ENCODE results near the gene SEMA5B.

The SEMA5B gene

DNA sequence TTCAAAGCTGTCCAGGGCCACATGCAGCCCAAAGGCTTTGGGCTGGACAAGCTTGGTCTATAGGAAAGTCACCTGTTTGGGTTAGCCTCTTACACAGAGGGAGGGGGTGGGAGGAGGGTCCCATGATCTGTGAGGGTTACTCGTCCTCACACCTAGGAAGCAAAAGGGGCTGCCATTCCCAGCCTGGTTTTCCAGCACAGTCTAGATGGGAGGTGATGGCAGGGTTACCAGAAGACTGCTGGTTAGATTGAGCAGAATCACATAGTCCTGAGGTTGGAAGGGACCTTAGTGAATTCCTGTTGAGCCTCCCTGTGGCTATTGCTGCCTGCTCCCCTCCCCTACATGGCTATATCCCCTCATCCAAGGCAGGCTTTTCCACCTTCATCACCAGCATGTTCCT, 101.8 kb downstream of the SEMA5B start:
- TF ChIP-seq NFRKB (IDR thresholded peaks at IDR 0.05), result no peak
- no peak for TF ChIP-seq ZNF384 (IDR thresholded peaks at IDR 0.05)
- no peak for TF ChIP-seq TARDBP (IDR thresholded peaks at IDR 0.05)
- TF ChIP-seq BHLHE40 (IDR thresholded peaks at IDR 0.05; ENCODE audit: borderline replicate concordance), result no peak
- TF ChIP-seq CTBP1 (IDR thresholded peaks at IDR 0.05; ENCODE audit: borderline replicate concordance), result no peak
- TF ChIP-seq HDGF (IDR thresholded peaks at IDR 0.05; ENCODE audit: borderline replicate concordance), result no peak
- no peak for TF ChIP-seq ELF4 (IDR thresholded peaks at IDR 0.05)
- TF ChIP-seq SP1 (IDR thresholded peaks at IDR 0.05), result no peak
- TF ChIP-seq LEF1 (IDR thresholded peaks at IDR 0.05; ENCODE audit: borderline replicate concordance), result no peak
- no peak for TF ChIP-seq ARNT (IDR thresholded peaks at IDR 0.05)
- TF ChIP-seq L3MBTL2 (conservative IDR thresholded peaks at IDR 0.05), result no peak
- DNase-seq (ENCODE audit: extremely low spot score), result no peak
- CTCF ChIA-PET, result interaction anchor here (1.2 kb wide), 1 partner anchor 15 kb away, joined by 4 read pairs; no protein-coding TSS in a partner anchor
- POLR2A ChIA-PET, result interaction anchor here (1.6 kb wide), 1 partner anchor 276 kb away, joined by 4 read pairs; the partner anchor contains the start of gene SEC22A

DNA sequence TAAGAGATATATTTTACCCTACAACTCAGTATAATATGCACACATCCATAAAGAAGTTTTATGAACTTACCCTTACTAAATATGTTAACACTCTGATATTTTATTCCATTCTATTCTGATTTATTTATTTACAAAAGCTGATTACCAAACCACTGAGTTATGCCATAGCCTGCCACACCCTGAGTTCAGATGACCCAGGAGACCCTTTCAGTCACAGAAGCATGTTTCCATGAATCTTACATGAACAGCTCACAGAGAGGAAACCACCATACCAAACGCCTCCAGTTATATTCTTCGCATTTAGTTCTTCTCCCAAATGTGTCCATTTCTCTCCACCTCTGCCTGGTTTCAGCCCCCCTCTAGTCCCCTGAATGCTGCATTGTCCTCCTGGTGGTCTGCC, 103.5 kb downstream of the SEMA5B start:
- CTCF ChIA-PET, result no interaction called here
- POLR2A ChIA-PET, result no interaction called here
- DNase-seq (ENCODE audit: extremely low spot score), result no peak
- TF ChIP-seq CTBP1 (IDR thresholded peaks at IDR 0.05; ENCODE audit: borderline replicate concordance) (no peak), SUZ12 (IDR thresholded peaks at IDR 0.05) (no peak), TARDBP (IDR thresholded peaks at IDR 0.05) (no peak), ZNF384 (IDR thresholded peaks at IDR 0.05) (no peak), FOXM1 (IDR thresholded peaks at IDR 0.05; ENCODE audit: borderline replicate concordance) (no peak), ARNT (IDR thresholded peaks at IDR 0.05) (no peak), BHLHE40 (IDR thresholded peaks at IDR 0.05; ENCODE audit: borderline replicate concordance) (no peak), SP1 (IDR thresholded peaks at IDR 0.05) (no peak), ELF4 (IDR thresholded peaks at IDR 0.05) (no peak), FOXA1 (IDR thresholded peaks at IDR 0.05) (no peak)

DNA sequence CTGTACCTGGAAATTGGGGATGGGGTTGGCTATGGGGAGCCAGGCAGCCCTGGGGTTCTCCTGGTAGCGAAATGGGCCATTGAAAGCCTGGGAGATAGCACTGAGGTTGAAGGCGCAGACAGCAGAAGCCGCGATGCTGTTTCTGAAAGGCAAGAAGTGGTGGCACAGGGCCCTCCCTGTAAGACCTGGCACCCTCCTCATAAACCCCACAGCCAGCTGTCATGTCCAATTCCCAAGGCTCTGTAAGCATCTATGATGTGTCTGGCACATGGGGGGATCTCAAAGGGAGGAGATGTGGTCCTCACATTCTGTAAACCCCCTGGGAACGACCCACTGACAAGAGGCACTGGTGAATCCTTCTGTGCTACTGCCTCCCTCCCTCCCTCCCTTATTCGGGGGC, 104.0 kb downstream of the SEMA5B start:
- ChIA-PET POLR2A (no interaction called here), CTCF (no interaction called here)
- TF ChIP-seq FOXM1 (IDR thresholded peaks at IDR 0.05; ENCODE audit: borderline replicate concordance) (no peak), TARDBP (IDR thresholded peaks at IDR 0.05) (no peak), HDGF (IDR thresholded peaks at IDR 0.05; ENCODE audit: borderline replicate concordance) (no peak), LEF1 (IDR thresholded peaks at IDR 0.05; ENCODE audit: borderline replicate concordance) (no peak), L3MBTL2 (conservative IDR thresholded peaks at IDR 0.05) (no peak), ELF4 (IDR thresholded peaks at IDR 0.05) (no peak), ARNT (IDR thresholded peaks at IDR 0.05) (no peak), FOXK2 (IDR thresholded peaks at IDR 0.05) (no peak), NFRKB (IDR thresholded peaks at IDR 0.05) (no peak), SUZ12 (IDR thresholded peaks at IDR 0.05) (no peak)
- TF ChIP-seq, protein P1, sequence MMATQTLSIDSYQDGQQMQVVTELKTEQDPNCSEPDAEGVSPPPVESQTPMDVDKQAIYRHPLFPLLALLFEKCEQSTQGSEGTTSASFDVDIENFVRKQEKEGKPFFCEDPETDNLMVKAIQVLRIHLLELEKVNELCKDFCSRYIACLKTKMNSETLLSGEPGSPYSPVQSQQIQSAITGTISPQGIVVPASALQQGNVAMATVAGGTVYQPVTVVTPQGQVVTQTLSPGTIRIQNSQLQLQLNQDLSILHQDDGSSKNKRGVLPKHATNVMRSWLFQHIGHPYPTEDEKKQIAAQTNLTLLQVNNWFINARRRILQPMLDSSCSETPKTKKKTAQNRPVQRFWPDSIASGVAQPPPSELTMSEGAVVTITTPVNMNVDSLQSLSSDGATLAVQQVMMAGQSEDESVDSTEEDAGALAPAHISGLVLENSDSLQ (IDR thresholded peaks at IDR 0.05), result no peak

DNA sequence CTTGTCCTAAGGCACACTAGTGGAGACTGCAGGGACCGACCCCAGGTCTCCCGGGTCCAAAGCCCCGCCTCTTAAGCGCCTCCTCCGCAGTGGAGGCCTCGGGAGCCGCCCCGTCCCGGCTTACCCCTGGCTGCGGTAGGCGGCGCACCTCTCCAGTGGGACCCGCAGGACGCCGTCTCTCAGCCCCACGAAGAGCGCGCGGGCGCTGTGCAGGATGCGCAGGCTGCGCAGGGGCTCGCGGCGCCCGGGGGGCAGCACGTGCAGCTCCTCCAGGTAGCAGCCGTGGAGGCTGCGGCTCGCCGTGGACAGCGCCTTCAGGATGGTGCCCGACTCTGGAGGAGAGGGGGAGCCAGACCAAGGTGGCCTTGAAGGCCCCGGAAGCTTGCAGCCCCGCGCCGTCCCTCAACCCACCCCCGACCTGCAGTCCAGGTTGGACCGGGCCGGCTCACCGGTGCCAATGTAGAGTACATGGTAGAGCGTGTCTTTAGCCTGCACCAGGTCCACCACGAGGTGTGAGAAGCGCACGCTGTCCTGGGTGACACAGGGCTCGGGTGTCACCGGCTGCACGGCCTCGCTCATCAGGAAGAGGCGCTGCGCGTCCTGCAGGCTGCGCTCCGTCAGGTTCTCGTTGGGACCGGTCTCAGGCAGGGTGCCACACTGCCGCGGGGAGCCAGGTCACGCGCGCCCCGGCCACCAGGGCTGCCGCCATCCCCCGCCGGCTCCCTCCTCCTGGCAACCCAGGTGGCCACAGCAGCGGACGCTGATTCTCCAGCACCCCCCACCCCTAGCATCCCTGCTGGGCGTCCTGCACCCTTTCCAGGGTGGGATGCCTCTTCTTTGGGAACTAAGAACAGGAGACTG, 105.5 kb downstream of the SEMA5B start:
- TF ChIP-seq L3MBTL2 (conservative IDR thresholded peaks at IDR 0.05) (peak; percentile 48; the same call in 1 of the 2 replicates), CTBP1 (IDR thresholded peaks at IDR 0.05; ENCODE audit: borderline replicate concordance) (no peak), TARDBP (IDR thresholded peaks at IDR 0.05) (no peak)
- CTCF ChIA-PET, result interaction anchor here (0.7 to 1.2 kb wide), 3 partner anchors 17 to 176 kb away, joined by 3 to 4 read pairs (median 3); partner anchors contain the start of gene SEMA5B
- POLR2A ChIA-PET, result no interaction called here
- DNase-seq (ENCODE audit: extremely low spot score), result peak; percentile 79

More for the DNA sequence above, 104.0 kb downstream of the SEMA5B start:
- no peak for DNase-seq (ENCODE audit: extremely low spot score)

DNA sequence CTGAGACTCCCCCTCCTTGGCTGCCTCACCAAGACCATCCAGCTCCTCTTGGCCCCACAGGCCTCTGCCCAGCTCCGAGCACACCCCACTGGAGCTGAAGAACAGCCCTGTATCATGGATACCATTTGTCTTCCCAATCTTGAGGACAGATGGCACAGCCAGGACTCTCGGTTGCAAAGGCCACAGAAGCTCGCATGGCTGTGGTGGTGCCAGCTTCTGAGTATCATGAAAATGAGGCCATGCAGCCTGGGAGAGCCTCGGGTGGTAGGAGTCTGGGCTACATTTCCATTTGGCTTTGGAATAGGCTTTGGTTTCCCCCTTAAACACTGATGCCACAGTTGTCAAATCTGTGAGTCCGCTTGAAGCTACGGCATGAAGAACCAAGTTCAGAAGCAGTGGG, 106.6 kb downstream of the SEMA5B start:
- no peak for DNase-seq (ENCODE audit: extremely low spot score)
- ChIA-PET POLR2A (no interaction called here), CTCF (interaction anchor here (0.7 to 1.2 kb wide), 4 partner anchors 18 to 175 kb away, joined by 3 to 4 read pairs (median 3); partner anchors contain the start of gene SEMA5B)
- TF ChIP-seq CTBP1 (IDR thresholded peaks at IDR 0.05; ENCODE audit: borderline replicate concordance), result no peak
- TF ChIP-seq ELF4 (IDR thresholded peaks at IDR 0.05), result no peak
- no peak for TF ChIP-seq FOXA1 (IDR thresholded peaks at IDR 0.05)
- no peak for TF ChIP-seq ZNF384 (IDR thresholded peaks at IDR 0.05)
- no peak for TF ChIP-seq BHLHE40 (IDR thresholded peaks at IDR 0.05; ENCODE audit: borderline replicate concordance)
- TF ChIP-seq SP1 (IDR thresholded peaks at IDR 0.05), result no peak
- no peak for TF ChIP-seq ARNT (IDR thresholded peaks at IDR 0.05)
- TF ChIP-seq HDGF (IDR thresholded peaks at IDR 0.05; ENCODE audit: borderline replicate concordance), result no peak
- no peak for TF ChIP-seq L3MBTL2 (conservative IDR thresholded peaks at IDR 0.05)
- TF ChIP-seq TARDBP (IDR thresholded peaks at IDR 0.05), result no peak
- no peak for TF ChIP-seq LEF1 (IDR thresholded peaks at IDR 0.05; ENCODE audit: borderline replicate concordance)
- TF ChIP-seq, protein P1 (IDR thresholded peaks at IDR 0.05), result no peak
- TF ChIP-seq SUZ12 (IDR thresholded peaks at IDR 0.05), result no peak
- TF ChIP-seq FOXM1 (IDR thresholded peaks at IDR 0.05; ENCODE audit: borderline replicate concordance), result no peak

DNA sequence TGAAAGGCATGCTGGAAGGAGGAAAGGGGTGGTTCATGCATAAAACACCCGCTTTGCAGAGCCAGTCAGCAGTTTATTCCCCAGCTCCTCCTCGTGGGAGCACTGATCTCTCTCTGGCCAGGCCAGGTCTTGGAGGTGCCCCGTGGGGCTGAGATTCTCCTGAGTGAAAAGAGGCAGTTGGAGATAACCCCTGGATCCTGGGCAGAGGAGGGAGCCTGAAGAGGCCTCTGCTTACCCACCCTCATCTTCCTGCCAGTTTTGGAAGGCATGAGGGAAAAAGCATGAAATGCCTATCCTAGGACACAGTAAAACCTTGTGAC, 108.3 kb downstream of the SEMA5B start:
- CTCF ChIA-PET, result no interaction called here

More for the DNA sequence above, 108.3 kb downstream of the SEMA5B start:
- TF ChIP-seq, protein P1 (IDR thresholded peaks at IDR 0.05), result no peak
- TF ChIP-seq FOXM1 (IDR thresholded peaks at IDR 0.05; ENCODE audit: borderline replicate concordance) (no peak), FOXA1 (IDR thresholded peaks at IDR 0.05) (no peak), HDGF (IDR thresholded peaks at IDR 0.05; ENCODE audit: borderline replicate concordance) (no peak), LEF1 (IDR thresholded peaks at IDR 0.05; ENCODE audit: borderline replicate concordance) (no peak), BHLHE40 (IDR thresholded peaks at IDR 0.05; ENCODE audit: borderline replicate concordance) (no peak), L3MBTL2 (conservative IDR thresholded peaks at IDR 0.05) (no peak), ELF4 (IDR thresholded peaks at IDR 0.05) (no peak), ARNT (IDR thresholded peaks at IDR 0.05) (no peak), CTBP1 (IDR thresholded peaks at IDR 0.05; ENCODE audit: borderline replicate concordance) (no peak), FOXK2 (IDR thresholded peaks at IDR 0.05) (no peak), NFRKB (IDR thresholded peaks at IDR 0.05) (no peak), ZNF384 (IDR thresholded peaks at IDR 0.05) (no peak), SP1 (IDR thresholded peaks at IDR 0.05) (no peak)
- no peak for DNase-seq (ENCODE audit: extremely low spot score)
- POLR2A ChIA-PET, result no interaction called here

All from HEK293T (cell line).